ENCODE results near the gene PSMF1. TPM values are rescaled to one million over a fixed set of nuclear protein-coding genes. Genes with fewer than 3 reads are reported as not detected.

PSMF1 gene
- total and polyA plus RNA-seq, 7 experiments from 2014 or later = 88.7 to 157 (median 116) TPM

DNA sequence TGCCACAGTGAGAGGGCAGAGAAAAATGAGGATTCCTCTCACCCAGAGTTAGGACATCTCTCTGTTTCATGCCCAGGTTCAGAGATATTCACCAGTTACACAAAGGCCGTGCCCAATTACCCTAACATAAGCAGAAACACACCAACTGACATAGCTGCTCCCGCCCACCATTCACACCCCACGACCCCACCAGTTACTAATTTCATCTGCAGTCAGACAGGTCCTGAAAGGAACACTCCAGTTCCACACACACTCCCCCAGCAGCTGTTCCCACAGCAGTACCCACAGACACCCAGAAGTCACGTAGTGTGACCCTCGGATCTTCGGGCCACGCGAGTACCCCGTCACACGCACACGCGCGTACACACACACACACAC is 65.8 kb downstream of the PSMF1 start:
- peaks cover 7 to 13% (median 11%) of the 10 kb centered on the region in 7 donors for H3K4me1 Mint-ChIP-seq
- H3K9me3 ChIP-seq (ENCODE audit: control insufficient read depth in 2 of 3, low read length in 3 of 3) = no peaks in the 10 kb centered on the region
- peaks cover 0 to 5% (median 0%) of the 10 kb centered on the region in 5 donors for H3K36me3 Mint-ChIP-seq
- no peaks in the 10 kb centered on the region for H3K36me3 ChIP-seq (ENCODE audit: control insufficient read depth in 2 of 3, insufficient read depth in 3 of 3, low read length in 3 of 3)
- no peak overlapping the region for H3K27ac ChIP-seq (ENCODE audit: low read depth, low read length)
- H3K4me1 ChIP-seq (ENCODE audit: control insufficient read depth in 2 of 2, insufficient read depth in 2 of 2, low read length in 2 of 2) = no peaks in the 10 kb centered on the region
- peaks cover 0 to 3% of the 10 kb centered on the region in 2 donors for H3K27me3 ChIP-seq (ENCODE audit: control insufficient read depth in 2 of 2, insufficient read depth in 2 of 2, low read length in 2 of 2)
- H3K4me3 ChIP-seq (ENCODE audit: low read length) = no peak overlapping the region
- ATAC-seq (no peak), DNase-seq (no peak)
- intact Hi-C loops (cut with micrococcal nuclease) = loop anchor here in 1 of 2 donors (2.0 kb wide), 2 partner anchors 29 to 75 kb away; no protein-coding TSS in a partner anchor
- ChIA-PET POLR2A (no interaction called here), CTCF (interaction anchor here (1.0 kb wide), 1 partner anchor 36 kb away, joined by 6 read pairs; no protein-coding TSS in a partner anchor)
- peaks cover 14 to 35% (median 25%) of the 10 kb centered on the region in 5 donors for H3K27me3 Mint-ChIP-seq
- peak overlapping the region in 9 of 10 donors; percentile 59 to 82 (median 75) for H3K4me3 Mint-ChIP-seq
- H3K9me3 Mint-ChIP-seq = no peaks in the 10 kb centered on the region
- H3K27ac Mint-ChIP-seq = no peak overlapping the region

- Mint-ChIP-seq H3K4me1 (peaks cover 7 to 13% (median 11%) of the 10 kb centered on the region in 7 donors), H3K9me3 (no peaks in the 10 kb centered on the region), H3K36me3 (peaks cover 0 to 5% (median 0%) of the 10 kb centered on the region in 5 donors), H3K4me3 (peak within 1 kb of the TSS in 9 of 10 donors; percentile 69 to 83 (median 79)), H3K27ac (peak within 1 kb of the TSS in 1 of 9 donors; percentile 44), H3K27me3 (peaks cover 14 to 40% (median 29%) of the 10 kb centered on the region in 5 donors)
- peak in 1 of 9 donors; percentile 25 for DNase-seq
- H3K36me3 ChIP-seq (ENCODE audit: control insufficient read depth in 2 of 3, insufficient read depth in 3 of 3, low read length in 3 of 3) = no peaks in the 10 kb centered on the region
- POLR2A ChIA-PET = no interaction called here
- CTCF ChIA-PET = interaction anchor here (1.0 kb wide), 1 partner anchor 37 kb away, joined by 6 read pairs; no protein-coding TSS in a partner anchor
- H3K9me3 ChIP-seq (ENCODE audit: control insufficient read depth in 2 of 3, low read length in 3 of 3) = no peaks in the 10 kb centered on the region
- intact Hi-C loops (cut with micrococcal nuclease) = loop anchor here in 1 of 2 donors (2.0 to 5.0 kb wide), 3 partner anchors 28 to 212 kb away; no protein-coding TSS in a partner anchor
- H3K27me3 ChIP-seq (ENCODE audit: control insufficient read depth in 2 of 2, insufficient read depth in 2 of 2, low read length in 2 of 2) = peaks cover 0 to 3% of the 10 kb centered on the region in 2 donors
- ATAC-seq = no peak
- no peaks in the 10 kb centered on the region for H3K4me1 ChIP-seq (ENCODE audit: control insufficient read depth in 2 of 2, insufficient read depth in 2 of 2, low read length in 2 of 2)
- H3K4me3 ChIP-seq (ENCODE audit: low read length) = no peak within 1 kb of the TSS
- no peak within 1 kb of the TSS for H3K27ac ChIP-seq (ENCODE audit: low read depth, low read length)
Measured at GRCh38 chr20:1184638-1185315, 66.4 kb downstream of the PSMF1 start, which contains the start of gene TMEM74B. TSS of gene TMEM74B (minus strand) at chr20:1184981. CDS start at chr20:1183801, 1,180 bp downstream.

DNA sequence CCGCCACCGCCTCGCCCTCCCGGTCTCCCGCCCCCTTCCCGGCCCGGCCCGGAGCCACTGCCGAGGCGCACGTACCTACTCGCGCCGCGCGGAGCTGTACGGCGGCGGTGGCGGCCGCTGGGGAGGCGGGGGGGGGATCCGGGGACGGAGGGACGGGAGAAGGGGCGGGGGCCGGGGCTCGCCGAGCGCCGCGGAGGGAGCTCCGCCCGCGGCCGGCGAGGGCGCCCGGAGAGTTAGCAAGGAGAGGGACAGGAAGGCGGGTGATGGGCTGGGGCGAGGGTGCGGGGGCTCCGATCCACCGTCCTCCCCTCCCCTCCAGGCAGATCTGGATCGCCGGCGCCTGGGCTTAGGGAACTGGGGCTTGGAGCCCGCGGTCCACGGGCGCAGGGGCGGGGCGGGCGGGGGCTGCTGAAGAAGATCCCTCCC is 66.9 kb downstream of the PSMF1 start:
- H3K4me1 ChIP-seq (ENCODE audit: control insufficient read depth in 2 of 2, insufficient read depth in 2 of 2, low read length in 2 of 2) = no peaks in the 10 kb centered on the region
- CTCF ChIA-PET = no interaction called here
- H3K36me3 ChIP-seq (ENCODE audit: control insufficient read depth in 2 of 3, insufficient read depth in 3 of 3, low read length in 3 of 3) = no peaks in the 10 kb centered on the region
- Mint-ChIP-seq H3K4me1 (peaks cover 7 to 13% (median 11%) of the 10 kb centered on the region in 7 donors), H3K27me3 (peaks cover 17 to 46% (median 33%) of the 10 kb centered on the region in 5 donors), H3K9me3 (no peaks in the 10 kb centered on the region), H3K27ac (no peak overlapping the region), H3K4me3 (peak overlapping the region in 1 of 10 donors; percentile 30), H3K36me3 (peaks cover 0 to 5% (median 0%) of the 10 kb centered on the region in 5 donors)
- POLR2A ChIA-PET = no interaction called here
- peaks cover 0 to 3% of the 10 kb centered on the region in 2 donors for H3K27me3 ChIP-seq (ENCODE audit: control insufficient read depth in 2 of 2, insufficient read depth in 2 of 2, low read length in 2 of 2)
- DNase-seq (peak in 3 of 9 donors; percentile 11 to 28 (median 14)), ATAC-seq (peak; percentile 15)
- no peak overlapping the region for H3K27ac ChIP-seq (ENCODE audit: low read depth, low read length)
- H3K9me3 ChIP-seq (ENCODE audit: control insufficient read depth in 2 of 3, low read length in 3 of 3) = no peaks in the 10 kb centered on the region
- intact Hi-C loops (cut with micrococcal nuclease) = loop anchor here in 1 of 2 donors (2.0 to 5.0 kb wide), 3 partner anchors 27 to 213 kb away; no protein-coding TSS in a partner anchor
- H3K4me3 ChIP-seq (ENCODE audit: low read length) = no peak overlapping the region

- DNase-seq (peak; percentile 18 to 64 (median 36)), ATAC-seq (peak; percentile 65)
- Histone ChIP-seq H3K4me1 (ENCODE audit: control insufficient read depth in 2 of 2, insufficient read depth in 2 of 2, low read length in 2 of 2) (no peaks in the 10 kb centered on the region), H3K27me3 (ENCODE audit: control insufficient read depth in 2 of 2, insufficient read depth in 2 of 2, low read length in 2 of 2) (peaks cover 0 to 3% of the 10 kb centered on the region in 2 donors), H3K27ac (ENCODE audit: low read depth, low read length) (no peak overlapping the region), H3K36me3 (ENCODE audit: control insufficient read depth in 2 of 3, insufficient read depth in 3 of 3, low read length in 3 of 3) (no peaks in the 10 kb centered on the region), H3K9me3 (ENCODE audit: control insufficient read depth in 2 of 3, low read length in 3 of 3) (no peaks in the 10 kb centered on the region), H3K4me3 (ENCODE audit: low read length) (no peak overlapping the region)
- Mint-ChIP-seq H3K27ac (peak overlapping the region in 2 of 9 donors; percentile 44 to 86), H3K9me3 (no peaks in the 10 kb centered on the region), H3K36me3 (peaks cover 0 to 5% (median 0%) of the 10 kb centered on the region in 5 donors), H3K4me1 (peaks cover 7 to 13% (median 11%) of the 10 kb centered on the region in 7 donors), H3K4me3 (peak overlapping the region in 9 of 10 donors; percentile 49 to 83 (median 73)), H3K27me3 (peaks cover 19 to 51% (median 33%) of the 10 kb centered on the region in 5 donors)
- POLR2A ChIA-PET = no interaction called here
- intact Hi-C loops (cut with micrococcal nuclease) = loop anchor here in 1 of 2 donors (2.0 to 5.0 kb wide), 3 partner anchors 27 to 214 kb away; no protein-coding TSS in a partner anchor
- CTCF ChIA-PET = no interaction called here
Measured at GRCh38 chr20:1185790-1186334, 67.5 kb downstream of the PSMF1 start.

DNA sequence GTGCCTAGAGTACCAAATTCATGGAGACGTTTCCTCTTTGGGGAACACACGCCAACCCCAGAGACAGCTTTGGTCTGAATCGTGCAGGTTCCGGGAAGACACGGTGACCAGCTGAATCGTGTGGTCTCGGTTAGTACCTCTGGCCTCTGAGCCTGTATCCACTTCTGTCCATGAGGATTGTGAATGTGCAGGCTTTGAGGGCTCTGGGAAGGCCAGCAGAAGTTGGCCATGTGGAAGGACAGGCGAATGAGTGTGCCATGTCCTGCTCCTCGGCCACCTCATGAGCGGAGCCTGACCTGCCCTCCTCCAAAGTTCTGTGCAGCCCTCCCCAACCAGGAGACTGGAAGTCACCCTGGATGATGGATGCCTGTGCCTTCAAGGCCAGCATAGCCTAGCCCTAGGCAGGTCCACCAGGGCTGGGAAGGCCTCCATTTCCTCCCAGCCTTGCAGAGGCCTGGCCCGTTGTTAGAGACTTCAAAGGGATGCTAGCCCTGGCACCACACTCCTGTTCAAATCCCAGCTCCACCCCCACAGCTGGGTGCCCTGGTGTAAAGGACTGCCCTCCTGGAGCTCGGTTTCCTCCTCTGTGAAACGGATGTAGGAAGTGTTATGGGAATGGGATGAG is 68.1 kb downstream of the PSMF1 start:
- Histone ChIP-seq H3K36me3 (ENCODE audit: control insufficient read depth in 2 of 3, insufficient read depth in 3 of 3, low read length in 3 of 3) (no peaks in the 10 kb centered on the region), H3K4me1 (ENCODE audit: control insufficient read depth in 2 of 2, insufficient read depth in 2 of 2, low read length in 2 of 2) (no peaks in the 10 kb centered on the region), H3K9me3 (ENCODE audit: control insufficient read depth in 2 of 3, low read length in 3 of 3) (no peaks in the 10 kb centered on the region), H3K27me3 (ENCODE audit: control insufficient read depth in 2 of 2, insufficient read depth in 2 of 2, low read length in 2 of 2) (peaks cover 0 to 3% of the 10 kb centered on the region in 2 donors), H3K27ac (ENCODE audit: low read depth, low read length) (no peak overlapping the region), H3K4me3 (ENCODE audit: low read length) (no peak overlapping the region)
- intact Hi-C loops (cut with micrococcal nuclease) = loop anchor here in 1 of 2 donors (5.0 kb wide), 1 partner anchor 214 kb away; no protein-coding TSS in a partner anchor
- Mint-ChIP-seq H3K27ac (no peak overlapping the region), H3K4me1 (peaks cover 7 to 13% (median 11%) of the 10 kb centered on the region in 7 donors), H3K9me3 (no peaks in the 10 kb centered on the region), H3K27me3 (peaks cover 19 to 53% (median 33%) of the 10 kb centered on the region in 5 donors), H3K36me3 (peaks cover 0 to 5% (median 0%) of the 10 kb centered on the region in 5 donors), H3K4me3 (peak overlapping the region in 7 of 10 donors; percentile 49 to 79 (median 73))
- DNase-seq (no peak), ATAC-seq (no peak)
- ChIA-PET CTCF (interaction anchor here (1.0 kb wide), 1 partner anchor 347 kb away, joined by 3 read pairs; no protein-coding TSS in a partner anchor), POLR2A (no interaction called here)

- Histone ChIP-seq H3K36me3 (ENCODE audit: control insufficient read depth in 2 of 3, insufficient read depth in 3 of 3, low read length in 3 of 3) (no peaks in the 10 kb centered on the region), H3K27me3 (ENCODE audit: control insufficient read depth in 2 of 2, insufficient read depth in 2 of 2, low read length in 2 of 2) (peaks cover 0 to 3% of the 10 kb centered on the region in 2 donors), H3K4me3 (ENCODE audit: low read length) (no peak overlapping the region), H3K9me3 (ENCODE audit: control insufficient read depth in 2 of 3, low read length in 3 of 3) (no peaks in the 10 kb centered on the region), H3K27ac (ENCODE audit: low read depth, low read length) (no peak overlapping the region), H3K4me1 (ENCODE audit: control insufficient read depth in 2 of 2, insufficient read depth in 2 of 2, low read length in 2 of 2) (no peaks in the 10 kb centered on the region)
- ChIA-PET POLR2A (interaction anchor here (0.6 kb wide), 1 partner anchor 59 kb away, joined by 3 read pairs; no protein-coding TSS in a partner anchor), CTCF (interaction anchor here (0.7 to 1.1 kb wide), 3 partner anchors 9 to 78 kb away, joined by 3 read pairs; no protein-coding TSS in a partner anchor)
- Mint-ChIP-seq H3K27ac (no peak overlapping the region), H3K36me3 (peaks cover 0 to 5% (median 0%) of the 10 kb centered on the region in 5 donors), H3K9me3 (no peaks in the 10 kb centered on the region), H3K27me3 (peaks cover 19 to 50% (median 33%) of the 10 kb centered on the region in 5 donors), H3K4me1 (peaks cover 7 to 13% (median 11%) of the 10 kb centered on the region in 7 donors), H3K4me3 (no peak overlapping the region)
- ATAC-seq (no peak), DNase-seq (no peak)
- intact Hi-C loops (cut with micrococcal nuclease) = loop anchor here in 1 of 2 donors (5.0 kb wide), 1 partner anchor 215 kb away; no protein-coding TSS in a partner anchor
Measured at GRCh38 chr20:1187605-1188171, 69.3 kb downstream of the PSMF1 start.

Measured in naive thymus-derived CD4-positive, alpha-beta T cell (primary cell).